ENCODE results near the gene FASTKD1. TPM values are rescaled to one million over a fixed set of nuclear protein-coding genes. Genes with fewer than 3 reads are reported as not detected.

FASTKD1 gene
- total RNA-seq, 4 donors from 2014 or later, result 12.8 to 38.5 (median 21.2) TPM

DNA sequence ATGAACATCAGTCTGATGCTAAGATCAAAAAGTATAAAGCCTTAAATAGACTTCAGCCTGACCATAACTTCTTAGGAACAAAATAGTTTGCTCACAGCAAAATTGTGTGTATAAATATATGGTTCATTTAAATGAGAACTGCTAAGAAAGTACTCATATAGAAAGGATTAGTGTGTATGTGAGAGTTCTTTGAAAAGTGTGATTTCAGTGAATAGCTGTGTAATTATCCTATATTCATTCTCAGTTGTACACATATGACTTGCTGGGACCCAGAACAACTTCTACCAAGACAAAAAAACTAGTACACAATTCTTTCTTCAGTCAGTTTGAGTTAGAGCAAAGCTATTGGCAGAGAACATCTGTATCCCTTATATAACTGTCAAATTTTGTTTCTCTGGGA, 87.2 kb downstream of the FASTKD1 start:
- TF ChIP-seq, protein P1, sequence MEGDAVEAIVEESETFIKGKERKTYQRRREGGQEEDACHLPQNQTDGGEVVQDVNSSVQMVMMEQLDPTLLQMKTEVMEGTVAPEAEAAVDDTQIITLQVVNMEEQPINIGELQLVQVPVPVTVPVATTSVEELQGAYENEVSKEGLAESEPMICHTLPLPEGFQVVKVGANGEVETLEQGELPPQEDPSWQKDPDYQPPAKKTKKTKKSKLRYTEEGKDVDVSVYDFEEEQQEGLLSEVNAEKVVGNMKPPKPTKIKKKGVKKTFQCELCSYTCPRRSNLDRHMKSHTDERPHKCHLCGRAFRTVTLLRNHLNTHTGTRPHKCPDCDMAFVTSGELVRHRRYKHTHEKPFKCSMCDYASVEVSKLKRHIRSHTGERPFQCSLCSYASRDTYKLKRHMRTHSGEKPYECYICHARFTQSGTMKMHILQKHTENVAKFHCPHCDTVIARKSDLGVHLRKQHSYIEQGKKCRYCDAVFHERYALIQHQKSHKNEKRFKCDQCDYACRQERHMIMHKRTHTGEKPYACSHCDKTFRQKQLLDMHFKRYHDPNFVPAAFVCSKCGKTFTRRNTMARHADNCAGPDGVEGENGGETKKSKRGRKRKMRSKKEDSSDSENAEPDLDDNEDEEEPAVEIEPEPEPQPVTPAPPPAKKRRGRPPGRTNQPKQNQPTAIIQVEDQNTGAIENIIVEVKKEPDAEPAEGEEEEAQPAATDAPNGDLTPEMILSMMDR (IDR thresholded peaks at IDR 0.05; ENCODE audit: low read depth), result no peak

DNA sequence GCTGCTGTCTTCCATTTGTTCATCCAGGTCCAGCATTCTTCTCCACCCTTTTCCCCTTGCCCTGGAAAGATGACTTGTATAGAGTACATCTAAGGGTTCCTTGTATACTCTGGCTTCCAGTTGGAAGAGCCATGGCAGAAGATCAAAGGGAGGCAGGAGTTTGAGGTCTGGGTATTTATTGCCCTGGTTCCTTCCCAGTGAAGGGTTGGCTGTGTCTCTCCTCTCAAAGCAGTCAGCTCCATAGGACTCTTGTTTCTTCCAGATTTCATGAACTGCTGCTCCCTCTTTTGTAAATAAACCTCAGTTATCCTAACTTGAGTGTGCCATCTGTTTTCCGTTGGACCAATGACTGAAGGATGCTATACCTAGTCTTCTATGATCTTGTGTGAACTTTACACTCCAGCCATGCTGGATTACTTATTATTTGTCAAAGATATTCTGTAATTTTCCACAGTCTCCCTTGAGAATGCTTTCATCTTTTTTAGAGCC, 88.0 kb downstream of the FASTKD1 start:
- TF ChIP-seq, protein P1 (IDR thresholded peaks at IDR 0.05; ENCODE audit: low read depth), result no peak

DNA sequence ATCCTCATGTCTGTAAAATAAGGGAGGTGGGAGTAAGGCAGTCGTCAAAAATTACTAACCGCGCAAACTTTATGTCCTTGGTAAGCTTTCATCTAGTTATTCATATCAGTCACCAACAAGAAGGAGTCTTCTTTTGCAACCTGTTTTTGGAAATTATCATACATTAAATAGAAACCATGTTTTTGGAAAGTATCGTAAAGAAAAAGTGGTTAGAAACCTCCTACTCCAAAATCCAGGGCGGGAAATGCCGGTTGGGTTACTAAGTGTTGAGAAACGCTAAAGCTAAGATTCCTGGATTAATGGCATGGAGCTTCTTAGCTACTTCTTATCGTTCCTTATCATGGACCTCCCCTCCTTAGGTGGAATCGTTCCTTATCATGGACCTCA, 93.6 kb downstream of the FASTKD1 start:
- TF ChIP-seq, protein P1 (IDR thresholded peaks at IDR 0.05; ENCODE audit: low read depth), result no peak

Other genes with a start within 250 kb of the FASTKD1 start
- gene LRP2, start 211.3 kb downstream of the FASTKD1 start, total RNA-seq, result under 1 TPM in 1 of 4 donors, not detected in 3; 0.65 TPM
- 10 to 100 TPM in 2 of 4 donors, 1 to 10 TPM in 2; 6.4 to 10.5 (median 8.9) TPM for gene BBS5, start 94.4 kb downstream of the FASTKD1 start, total RNA-seq
- gene KLHL41, start 64.2 kb downstream of the FASTKD1 start, total RNA-seq, result under 1 TPM in 3 of 4 donors, not detected in 1; 0.65 to 0.85 (median 0.66) TPM
- gene PPIG, start 10.5 kb upstream of the FASTKD1 start, total RNA-seq, result 10 to 100 TPM; 38.8 to 45.0 (median 43.0) TPM
- not detected for gene CFAP210, start 120.5 kb upstream of the FASTKD1 start, total RNA-seq
- 10 to 100 TPM in 2 of 4 donors, 1 to 10 TPM in 2; 7.0 to 18.1 (median 10.6) TPM for gene PHOSPHO2, start 120.6 kb upstream of the FASTKD1 start, total RNA-seq
- 1 to 10 TPM; 4.1 to 8.3 (median 5.2) TPM for gene KLHL23, start 160.0 kb upstream of the FASTKD1 start, total RNA-seq
- gene SSB, start 225.0 kb upstream of the FASTKD1 start, total RNA-seq, result 100 to 1,000 TPM; 110 to 266 (median 171) TPM